GM08714 (cell line): ENCODE data around the gene CREBL2.
"Not testable (repeated sequence)": the region's sequence is repeated elsewhere in the genome, so short reads cannot be mapped to it uniquely, and the experiment has no call there.

Experiments used
- H3K4me3 ChIP-seq: fragments of 200-500 bp; sonication (Bioruptor generic); 2 replicates; pipeline ENCODE4 v1.5.1; 2014; ENCODE audit warnings: mild to moderate bottlenecking, low read length, inconsistent platforms
- ZNF274 ChIP-seq: IDR thresholded peaks from 2 replicates; pipeline ENCODE4 v1.6.1; 2012; ENCODE audit warnings: mild to moderate bottlenecking, low read depth, low read length

Gene CREBL2

GRCh38 chr12:12586879-12587675 is 24.6 kb upstream of the CREBL2 start:
- H3K4me3 ChIP-seq = no peak overlapping the region
- TF ChIP-seq ZNF274 = no peak

- no peak for TF ChIP-seq ZNF274
- no peak overlapping the region for H3K4me3 ChIP-seq
These were observed 23.8 kb upstream of the CREBL2 start for GRCh38 chr12:12587878-12588277.

- not testable (repeated sequence) for H3K4me3 ChIP-seq
These were observed 23.2 kb upstream of the CREBL2 start for GRCh38 chr12:12588436-12588835.

GRCh38 chr12:12590961-12591360 is 20.7 kb upstream of the CREBL2 start:
- no peak for TF ChIP-seq ZNF274
- H3K4me3 ChIP-seq = no peak overlapping the region

GRCh38 chr12:12592930-12593329 is 18.7 kb upstream of the CREBL2 start:
- TF ChIP-seq ZNF274 = no peak
- H3K4me3 ChIP-seq = no peak overlapping the region

GRCh38 chr12:12595929-12596328 is 15.7 kb upstream of the CREBL2 start:
- H3K4me3 ChIP-seq = not testable (repeated sequence)

- H3K4me3 ChIP-seq = not testable (repeated sequence)
These were observed 15.1 kb upstream of the CREBL2 start for GRCh38 chr12:12596598-12596997.

GRCh38 chr12:12598864-12599263 is 12.8 kb upstream of the CREBL2 start:
- no peak for TF ChIP-seq ZNF274
- no peak overlapping the region for H3K4me3 ChIP-seq

GRCh38 chr12:12599750-12600643 is 11.7 kb upstream of the CREBL2 start:
- H3K4me3 ChIP-seq = no peak overlapping the region
- no peak for TF ChIP-seq ZNF274

- no peak overlapping the region for H3K4me3 ChIP-seq
- TF ChIP-seq ZNF274 = no peak
These were observed 11.0 kb upstream of the CREBL2 start for GRCh38 chr12:12600659-12601058.

GRCh38 chr12:12604740-12605139 is 6.9 kb upstream of the CREBL2 start:
- no peak for TF ChIP-seq ZNF274
- H3K4me3 ChIP-seq = no peak overlapping the region

GRCh38 chr12:12606781-12607589 is 4.7 kb upstream of the CREBL2 start:
- H3K4me3 ChIP-seq = no peak overlapping the region
- no peak for TF ChIP-seq ZNF274

- no peak overlapping the region for H3K4me3 ChIP-seq
- TF ChIP-seq ZNF274 = no peak
These were observed 3.1 kb upstream of the CREBL2 start for GRCh38 chr12:12608557-12608957.

GRCh38 chr12:12609692-12610091 is 2.0 kb upstream of the CREBL2 start:
- TF ChIP-seq ZNF274 = no peak
- H3K4me3 ChIP-seq = no peak overlapping the region
